GM21825 (cell line): Measurements from ENCODE around the gene PDE8B.
"Not testable (repeated sequence)": the region's sequence is repeated elsewhere in the genome, so short reads cannot be mapped to it uniquely, and the experiment has no call there.

Experiments
- ATAC-seq: cut with Tn5 transposase; IDR thresholded peaks from one replicate; pipeline ENCODE4 v1.9.1; 2021; ENCODE audit warnings: mild to moderate bottlenecking, moderate library complexity; ENCODE audit not compliant: unreplicated experiment

Gene PDE8B

GRCh38 chr5:77355080-77355479 is 144.6 kb downstream of the PDE8B start:
- no peak for ATAC-seq

- no peak for ATAC-seq
These were observed 145.3 kb downstream of the PDE8B start for GRCh38 chr5:77355751-77356150.

- peak; percentile 91 for ATAC-seq
These were observed 146.3 kb downstream of the PDE8B start for GRCh38 chr5:77356740-77357139.

- ATAC-seq: no peak
These were observed 148.1 kb downstream of the PDE8B start for GRCh38 chr5:77358255-77359205.

GRCh38 chr5:77359231-77359630 is 148.8 kb downstream of the PDE8B start:
- ATAC-seq: no peak

- ATAC-seq: no peak
These were observed 149.9 kb downstream of the PDE8B start for GRCh38 chr5:77360381-77360780.

GRCh38 chr5:77360973-77361372 is 150.5 kb downstream of the PDE8B start:
- ATAC-seq: no peak

GRCh38 chr5:77366717-77367500 is 156.4 kb downstream of the PDE8B start:
- no peak for ATAC-seq

- ATAC-seq: no peak
These were observed 157.3 kb downstream of the PDE8B start for GRCh38 chr5:77367741-77368140.

- ATAC-seq: no peak
These were observed 157.9 kb downstream of the PDE8B start for GRCh38 chr5:77368367-77368766.

GRCh38 chr5:77369566-77369965 is 159.1 kb downstream of the PDE8B start:
- no peak for ATAC-seq

GRCh38 chr5:77374686-77375085 is 164.2 kb downstream of the PDE8B start:
- ATAC-seq: no peak

- ATAC-seq: no peak
These were observed 166.3 kb downstream of the PDE8B start for GRCh38 chr5:77376609-77377300.

- no peak for ATAC-seq
These were observed 169.1 kb downstream of the PDE8B start for GRCh38 chr5:77379558-77380061.

- no peak for ATAC-seq
These were observed 170.2 kb downstream of the PDE8B start for GRCh38 chr5:77380636-77381035.

- not testable (repeated sequence) for ATAC-seq
These were observed 172.9 kb downstream of the PDE8B start for GRCh38 chr5:77383336-77383735.

GRCh38 chr5:77386340-77386739 is 175.9 kb downstream of the PDE8B start:
- ATAC-seq: not testable (repeated sequence)

GRCh38 chr5:77389746-77390145 is 179.3 kb downstream of the PDE8B start:
- no peak for ATAC-seq

GRCh38 chr5:77390221-77390620 is 179.7 kb downstream of the PDE8B start:
- no peak for ATAC-seq

- no peak for ATAC-seq
These were observed 180.3 kb downstream of the PDE8B start for GRCh38 chr5:77390795-77391194.

GRCh38 chr5:77391240-77391765 is 180.8 kb downstream of the PDE8B start:
- no peak for ATAC-seq
